Measurements from ENCODE around the gene ZFAND2A.

ZFAND2A gene

DNA sequence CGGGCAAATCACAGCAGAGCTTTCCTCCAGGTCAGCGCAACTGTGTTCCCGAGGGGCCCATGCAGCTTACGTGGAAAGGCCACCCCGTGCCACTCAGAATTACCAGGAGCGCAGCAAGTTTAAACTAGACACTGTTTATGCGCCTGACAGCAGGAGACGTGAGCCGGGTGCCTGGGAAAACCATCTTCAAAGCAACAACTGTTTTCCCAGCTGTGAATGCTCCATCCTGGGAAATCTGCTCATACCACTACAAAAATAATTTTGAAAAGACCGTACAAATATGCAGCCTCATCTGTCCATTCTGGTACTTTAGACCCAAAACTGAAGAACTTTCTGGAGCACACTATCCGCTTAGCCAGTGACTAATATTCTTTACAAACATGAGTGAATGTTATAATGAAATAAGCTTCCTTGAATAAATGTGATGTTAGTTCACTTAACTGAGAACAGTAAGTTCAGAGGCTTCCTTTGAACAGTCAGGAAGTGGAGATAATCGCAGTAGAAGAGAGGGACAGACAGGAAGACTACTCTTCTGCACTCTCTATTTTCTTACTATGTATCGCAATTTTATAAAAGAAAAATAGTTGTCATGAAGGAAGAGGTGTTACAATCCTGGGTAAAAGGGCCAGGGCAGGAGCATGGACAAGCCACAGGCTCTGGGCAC lies 55.3 kb downstream of the ZFAND2A start:
- DNase-seq = no peak

GRCh38 chr7:1103789-1104515 lies 56.0 kb downstream of the ZFAND2A start:
- no peak for DNase-seq

- no peak for DNase-seq
These were observed 56.8 kb downstream of the ZFAND2A start for GRCh38 chr7:1103009-1103788.
